Lower lobe of right lung (tissue), 2 donors: ENCODE data around the gene SENP6. TPM values are rescaled to one million over a fixed set of nuclear protein-coding genes. Genes with fewer than 3 reads are reported as not detected.

Source experiments
- ATAC-seq, 2 donors: fragments of 200-7000 bp; cut with Tn5 transposase; one replicate each; pipeline ENCODE4 v1.9.1; 2020 to 2022; ENCODE audit warnings: mild to moderate bottlenecking in 2 of 2, moderate library complexity in 2 of 2
- DNase-seq: peaks from one replicate; pipeline ENCODE4 v3.0.0-alpha.2; 2020
- H3K27ac ChIP-seq: fragments of 200-600 bp; one replicate; pipeline ENCODE4 v1.8.0; 2022
- H3K27me3 ChIP-seq: fragments of 200-600 bp; one replicate; pipeline ENCODE4 v1.8.0; 2022; ENCODE audit warnings: low read depth
- H3K36me3 ChIP-seq: fragments of 200-600 bp; one replicate; pipeline ENCODE4 v1.8.0; 2022; ENCODE audit warnings: mild to moderate bottlenecking
- H3K4me1 ChIP-seq: fragments of 200-600 bp; one replicate; pipeline ENCODE4 v1.8.0; 2022
- H3K4me3 ChIP-seq: fragments of 200-600 bp; one replicate; pipeline ENCODE4 v1.8.0; 2022; ENCODE audit warnings: mild to moderate bottlenecking
- H3K9me3 ChIP-seq: fragments of 200-600 bp; one replicate; pipeline ENCODE4 v1.8.0; 2022
- CTCF ChIP-seq: fragments of 200-600 bp; IDR thresholded peaks from one replicate; pipeline ENCODE4 v1.8.0; 2022; ENCODE audit warnings: antibody characterized with exemption, mild to moderate bottlenecking
- intact Hi-C: fragments of 100-400 bp; cut with DNase I; formaldehyde crosslinking; loops from one replicate; pipeline ENCODE4 v1.11.0; 2022
- total RNA-seq: library from RNA; stranded (reverse); fragmentation: NEBNext Ultra II Directional; extraction: Animal tissue kit (Norgen Biotek cat#: 25700); gene quantifications from one replicate; pipeline ENCODE4 v1.2.1, GENCODE V29; 2021
- donor health status: DM: no; HTN: yes; CAD: no; lungs with severe emphysema.

Gene SENP6
- total RNA-seq, 1 donor from 2014 or later, result 84.4 TPM

DNA sequence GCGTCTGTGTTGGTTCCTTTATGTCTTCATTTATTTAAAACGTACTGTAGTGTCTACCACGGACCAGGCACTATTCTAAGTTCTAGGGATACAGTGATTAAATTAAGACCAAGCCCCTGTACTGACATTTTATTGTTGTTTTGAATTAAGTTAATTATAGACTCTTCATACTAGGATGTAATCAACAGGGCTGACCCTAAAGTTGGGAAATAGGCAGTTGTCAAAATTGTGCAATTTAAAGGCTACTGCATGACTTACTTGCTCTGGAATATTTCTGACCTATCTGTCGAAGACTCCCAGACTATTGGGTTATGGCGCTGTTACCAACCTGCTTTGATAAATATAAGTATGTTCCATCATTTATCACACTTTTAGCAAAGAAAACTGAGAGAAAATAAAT is 154.0 kb downstream of the SENP6 start:
- no peaks in the 10 kb centered on the region for H3K9me3 ChIP-seq
- H3K4me3 ChIP-seq, result no peak overlapping the region
- ATAC-seq, result no peak
- TF ChIP-seq CTCF, result no peak
- intact Hi-C loops, result no loop called here
- H3K36me3 ChIP-seq, result no peaks in the 10 kb centered on the region
- peaks cover 36% of the 10 kb centered on the region for H3K4me1 ChIP-seq
- no peak for DNase-seq
- H3K27ac ChIP-seq, result no peak overlapping the region
- no peaks in the 10 kb centered on the region for H3K27me3 ChIP-seq

DNA sequence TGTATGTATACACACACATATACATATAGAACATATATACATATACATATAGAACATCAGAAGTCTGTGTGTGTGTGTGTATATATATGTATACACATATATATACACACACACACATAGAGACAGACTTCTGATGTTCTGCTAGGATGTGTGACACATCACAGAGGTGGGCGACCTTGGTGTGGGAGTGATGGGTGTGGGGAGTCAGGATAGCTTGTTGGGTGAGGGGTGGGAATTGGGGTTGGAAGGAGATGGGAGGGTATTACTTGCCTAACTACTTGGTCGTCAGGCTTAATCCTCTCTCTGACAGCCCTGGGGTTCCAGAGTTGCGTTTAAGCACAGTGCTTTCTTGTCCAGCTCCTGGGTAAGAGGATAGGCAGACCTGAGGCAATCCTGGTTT is 155.6 kb downstream of the SENP6 start:
- ATAC-seq (no peak), DNase-seq (no peak)
- intact Hi-C loops, result no loop called here
- TF ChIP-seq CTCF, result no peak
- no peak overlapping the region for H3K27ac ChIP-seq
- H3K9me3 ChIP-seq, result no peaks in the 10 kb centered on the region
- peaks cover 25% of the 10 kb centered on the region for H3K4me1 ChIP-seq
- no peaks in the 10 kb centered on the region for H3K27me3 ChIP-seq
- H3K4me3 ChIP-seq, result no peak overlapping the region
- H3K36me3 ChIP-seq, result no peaks in the 10 kb centered on the region

- no peaks in the 10 kb centered on the region for H3K27me3 ChIP-seq
- no peaks in the 10 kb centered on the region for H3K9me3 ChIP-seq
- H3K36me3 ChIP-seq, result no peaks in the 10 kb centered on the region
- no peak overlapping the region for H3K4me3 ChIP-seq
- ATAC-seq (no peak), DNase-seq (no peak)
- intact Hi-C loops, result no loop called here
- TF ChIP-seq CTCF, result no peak
- H3K4me1 ChIP-seq, result peaks cover 22% of the 10 kb centered on the region
- no peak overlapping the region for H3K27ac ChIP-seq
Measured at GRCh38 chr6:75758061-75758460, 156.4 kb downstream of the SENP6 start.

DNA sequence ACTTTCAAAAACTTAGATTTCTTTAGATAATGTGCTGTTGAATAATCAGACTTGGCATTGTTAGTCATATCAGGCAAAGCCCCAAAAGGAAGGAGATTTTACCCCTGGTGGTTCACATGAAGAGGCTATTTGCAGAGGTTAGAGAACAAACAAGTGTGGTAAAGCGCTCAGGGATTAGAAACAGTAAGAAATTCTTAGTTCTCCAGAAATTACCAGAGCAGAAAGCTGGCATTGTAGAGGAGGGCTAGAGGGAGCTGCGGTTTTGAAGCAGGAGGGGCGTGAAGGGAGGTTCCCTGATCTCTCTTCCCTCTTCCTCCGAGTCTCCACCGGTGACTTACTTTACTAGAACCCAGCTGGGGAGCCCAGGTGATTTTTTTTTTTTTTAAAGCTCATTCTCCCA is 157.5 kb downstream of the SENP6 start:
- DNase-seq (no peak), ATAC-seq (peak in 1 of 2 donors; percentile 59)
- Histone ChIP-seq H3K4me3 (no peak overlapping the region), H3K9me3 (no peaks in the 10 kb centered on the region), H3K27ac (no peak overlapping the region), H3K27me3 (no peaks in the 10 kb centered on the region), H3K36me3 (no peaks in the 10 kb centered on the region), H3K4me1 (peaks cover 13% of the 10 kb centered on the region)
- intact Hi-C loops, result no loop called here
- no peak for TF ChIP-seq CTCF

GRCh38 chr6:75760320-75760719 is 158.6 kb downstream of the SENP6 start:
- H3K27me3 ChIP-seq, result no peaks in the 10 kb centered on the region
- TF ChIP-seq CTCF, result no peak
- H3K4me1 ChIP-seq, result peaks cover 13% of the 10 kb centered on the region
- ATAC-seq (no peak), DNase-seq (no peak)
- H3K36me3 ChIP-seq, result no peaks in the 10 kb centered on the region
- no peaks in the 10 kb centered on the region for H3K9me3 ChIP-seq
- intact Hi-C loops, result no loop called here
- no peak overlapping the region for H3K4me3 ChIP-seq
- no peak overlapping the region for H3K27ac ChIP-seq

- no peak overlapping the region for H3K4me3 ChIP-seq
- intact Hi-C loops, result no loop called here
- no peaks in the 10 kb centered on the region for H3K36me3 ChIP-seq
- H3K27ac ChIP-seq, result no peak overlapping the region
- peaks cover 13% of the 10 kb centered on the region for H3K4me1 ChIP-seq
- H3K27me3 ChIP-seq, result no peaks in the 10 kb centered on the region
- H3K9me3 ChIP-seq, result no peaks in the 10 kb centered on the region
- no peak for DNase-seq
- no peak for TF ChIP-seq CTCF
- no peak for ATAC-seq
Measured at GRCh38 chr6:75761489-75761888, 159.8 kb downstream of the SENP6 start.
